CD4-positive, alpha-beta T cell (primary cell): ENCODE measurements around the gene ARSA. TPM values are rescaled to one million over a fixed set of nuclear protein-coding genes. Genes with fewer than 3 reads are reported as not detected.
A peak's percentile ranks its signal among the peaks of the same experiment; 100 is the strongest.
"Not testable (repeated sequence)": the region's sequence is repeated elsewhere in the genome, so short reads cannot be mapped to it uniquely, and the experiment has no call there.

ENCODE experiments used
- ATAC-seq: fragments of 200-7000 bp; cut with Tn5 transposase; one replicate; pipeline ENCODE4 v1.10.0; 2022; ENCODE audit warnings: mild to moderate bottlenecking; ENCODE audit not compliant: poor library complexity
- CTCF ChIA-PET: fragments of 350-600 bp; sonication (Branson Sonifier 250); formaldehyde crosslinking; loops from one replicate; lab custom pipeline; 2021; ENCODE audit warnings: antibody characterized with exemption, inconsistent platforms; lab: Charles Lee
- POLR2A ChIA-PET: fragments of 350-600 bp; sonication (Branson Sonifier 250); formaldehyde crosslinking; loops from one replicate; lab custom pipeline; 2021; ENCODE audit warnings: antibody characterized with exemption, inconsistent platforms; lab: Charles Lee
- DNase-seq, 14 experiments: peaks; one replicate each; pipeline ENCODE4 v3.0.0-alpha.2; 2013 to 2020; ENCODE audit warnings: mixed read lengths in 2 of 14
- H3K27ac ChIP-seq, 2 donors: one replicate each; pipeline versions ENCODE4 v1.5.1 to v1.7.0; 2013; ENCODE audit warnings: low read length in 2 of 2, low read depth in 1 of 2, mild to moderate bottlenecking in 1 of 2
- H3K27me3 ChIP-seq, 2 experiments: 1 replicate in 1 of 2; 2 replicates in 1 of 2; pipeline versions ENCODE4 v1.6.1 to v1.7.0; 2013; ENCODE audit warnings: low read length in 2 of 2, control low read depth in 1 of 2, mild to moderate bottlenecking in 1 of 2, moderate library complexity in 1 of 2; ENCODE audit not compliant: insufficient read depth in 2 of 2, control insufficient read depth in 1 of 2
- H3K36me3 ChIP-seq: one replicate; pipeline ENCODE4 v1.6.1; 2013; ENCODE audit warnings: low read length, control low read depth; ENCODE audit not compliant: insufficient read depth
- H3K4me1 ChIP-seq: one replicate; pipeline ENCODE4 v1.6.1; 2013; ENCODE audit warnings: low read length, control low read depth; ENCODE audit not compliant: insufficient read depth
- H3K4me3 ChIP-seq: one replicate; pipeline ENCODE4 v1.5.1; 2013; ENCODE audit warnings: mild to moderate bottlenecking, low read length, moderate library complexity
- H3K9me3 ChIP-seq, 2 experiments: 1 replicate in 1 of 2; 2 replicates in 1 of 2; pipeline versions ENCODE4 v1.6.1 to v1.7.0; 2013; ENCODE audit warnings: low read length in 2 of 2, mild to moderate bottlenecking in 2 of 2, control low read depth in 1 of 2, moderate library complexity in 1 of 2; ENCODE audit not compliant: control insufficient read depth in 1 of 2, insufficient read depth in 1 of 2
- H3K27ac Mint-ChIP-seq: one replicate; pipeline ENCODE4 v1.8.0; 2020; ENCODE audit warnings: mixed read lengths
- H3K27me3 Mint-ChIP-seq: one replicate; pipeline ENCODE4 v1.8.0; 2021; ENCODE audit warnings: mixed read lengths
- H3K36me3 Mint-ChIP-seq: one replicate; pipeline ENCODE4 v1.8.0; 2021; ENCODE audit warnings: low read depth, mixed read lengths
- H3K4me1 Mint-ChIP-seq: one replicate; pipeline ENCODE4 v1.8.0; 2021; ENCODE audit warnings: low read depth, mixed read lengths
- H3K4me3 Mint-ChIP-seq: one replicate; pipeline ENCODE4 v1.8.0; 2020; ENCODE audit warnings: mild to moderate bottlenecking, mixed read lengths
- H3K9me3 Mint-ChIP-seq: one replicate; pipeline ENCODE4 v1.8.0; 2020; ENCODE audit warnings: mixed read lengths
- intact Hi-C, 2 experiments: fragments of 100-400 bp; cut with DNase I in 1 of 2; cut with micrococcal nuclease in 1 of 2; formaldehyde crosslinking; loops; one replicate each; pipeline versions ENCODE4 v1.15.1 to v1.9.0; 2023 to 2025; cut with DNase I, micrococcal nuclease
- total RNA-seq, 174 experiments: library from RNA in 2 of 174; stranded (reverse) in 2 of 174; gene quantifications; one replicate each; pipeline ENCODE4 v1.2.3 and lab custom pipeline; 2021 to 2026
- TF ChIP-seq, protein P1 (sequence below): fragments of 200-600 bp; IDR thresholded peaks from one replicate; pipeline ENCODE4 v1.8.0; 2022; ENCODE audit warnings: antibody characterized with exemption, mild to moderate bottlenecking

Gene ARSA
- total RNA-seq, 2 experiments from 2014 or later, result 52.3 to 54.4 TPM

DNA sequence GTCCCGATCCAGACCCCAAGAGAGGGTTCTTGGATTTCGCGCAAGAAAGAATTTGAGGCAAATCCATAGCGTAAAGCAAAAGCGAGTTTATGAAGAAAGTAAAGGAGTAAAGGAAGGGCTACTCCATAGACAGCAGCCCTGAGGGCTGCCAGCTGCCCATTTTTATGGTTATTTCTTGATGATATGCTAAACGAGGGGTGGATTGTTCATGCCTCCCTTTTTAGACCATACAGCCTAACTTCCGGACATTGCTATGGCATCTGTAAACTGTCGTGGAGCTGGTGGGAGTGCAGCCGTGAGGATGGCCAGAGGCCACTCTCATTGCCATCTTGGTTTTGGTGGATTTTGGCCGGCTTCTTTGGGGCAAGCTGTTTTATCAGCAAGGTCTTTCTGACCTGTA lies 25.3 kb upstream of the ARSA start:
- H3K36me3 ChIP-seq, result no peaks in the 10 kb centered on the region
- no peak overlapping the region for H3K27ac Mint-ChIP-seq
- TF ChIP-seq, protein P1, sequence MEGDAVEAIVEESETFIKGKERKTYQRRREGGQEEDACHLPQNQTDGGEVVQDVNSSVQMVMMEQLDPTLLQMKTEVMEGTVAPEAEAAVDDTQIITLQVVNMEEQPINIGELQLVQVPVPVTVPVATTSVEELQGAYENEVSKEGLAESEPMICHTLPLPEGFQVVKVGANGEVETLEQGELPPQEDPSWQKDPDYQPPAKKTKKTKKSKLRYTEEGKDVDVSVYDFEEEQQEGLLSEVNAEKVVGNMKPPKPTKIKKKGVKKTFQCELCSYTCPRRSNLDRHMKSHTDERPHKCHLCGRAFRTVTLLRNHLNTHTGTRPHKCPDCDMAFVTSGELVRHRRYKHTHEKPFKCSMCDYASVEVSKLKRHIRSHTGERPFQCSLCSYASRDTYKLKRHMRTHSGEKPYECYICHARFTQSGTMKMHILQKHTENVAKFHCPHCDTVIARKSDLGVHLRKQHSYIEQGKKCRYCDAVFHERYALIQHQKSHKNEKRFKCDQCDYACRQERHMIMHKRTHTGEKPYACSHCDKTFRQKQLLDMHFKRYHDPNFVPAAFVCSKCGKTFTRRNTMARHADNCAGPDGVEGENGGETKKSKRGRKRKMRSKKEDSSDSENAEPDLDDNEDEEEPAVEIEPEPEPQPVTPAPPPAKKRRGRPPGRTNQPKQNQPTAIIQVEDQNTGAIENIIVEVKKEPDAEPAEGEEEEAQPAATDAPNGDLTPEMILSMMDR, result no peak
- no peaks in the 10 kb centered on the region for H3K9me3 Mint-ChIP-seq
- H3K27me3 Mint-ChIP-seq, result peaks cover 16% of the 10 kb centered on the region
- intact Hi-C loops, result no loop called here
- H3K4me3 ChIP-seq, result no peak overlapping the region
- CTCF ChIA-PET, result no interaction called here
- H3K4me1 ChIP-seq, result no peaks in the 10 kb centered on the region
- no peak overlapping the region for H3K27ac ChIP-seq
- no peaks in the 10 kb centered on the region for H3K4me1 Mint-ChIP-seq
- POLR2A ChIA-PET, result no interaction called here
- H3K27me3 ChIP-seq, result peaks cover 5% of the 10 kb centered on the region in 2 experiments
- H3K4me3 Mint-ChIP-seq, result no peak overlapping the region
- ATAC-seq (no peak), DNase-seq (no peak)
- H3K9me3 ChIP-seq, result peaks cover 4 to 6% of the 10 kb centered on the region in 2 experiments
- no peaks in the 10 kb centered on the region for H3K36me3 Mint-ChIP-seq

DNA sequence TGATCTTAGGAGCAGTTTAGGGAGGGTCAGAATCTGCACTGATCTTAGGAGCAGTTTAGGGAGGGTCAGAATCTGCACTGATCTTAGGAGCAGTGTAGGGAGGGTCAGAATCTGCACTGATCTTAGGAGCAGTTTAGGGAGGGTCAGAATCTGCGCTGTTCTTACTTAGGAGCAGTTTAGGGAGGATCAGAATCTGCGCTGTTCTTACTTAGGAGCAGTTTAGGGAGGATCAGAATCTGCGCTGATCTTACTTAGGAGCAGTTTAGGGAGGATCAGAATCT lies 15.8 kb upstream of the ARSA start:
- H3K36me3 Mint-ChIP-seq, H3K27me3 Mint-ChIP-seq, H3K4me3 ChIP-seq, H3K4me1 ChIP-seq, DNase-seq, H3K27ac ChIP-seq, H3K4me1 Mint-ChIP-seq, H3K9me3 ChIP-seq, H3K36me3 ChIP-seq, CTCF ChIA-PET, intact Hi-C loops, H3K27ac Mint-ChIP-seq, POLR2A ChIA-PET, H3K9me3 Mint-ChIP-seq, H3K4me3 Mint-ChIP-seq, ATAC-seq: not testable (repeated sequence)
- peaks cover 24 to 28% of the 10 kb centered on the region in 2 experiments for H3K27me3 ChIP-seq

DNA sequence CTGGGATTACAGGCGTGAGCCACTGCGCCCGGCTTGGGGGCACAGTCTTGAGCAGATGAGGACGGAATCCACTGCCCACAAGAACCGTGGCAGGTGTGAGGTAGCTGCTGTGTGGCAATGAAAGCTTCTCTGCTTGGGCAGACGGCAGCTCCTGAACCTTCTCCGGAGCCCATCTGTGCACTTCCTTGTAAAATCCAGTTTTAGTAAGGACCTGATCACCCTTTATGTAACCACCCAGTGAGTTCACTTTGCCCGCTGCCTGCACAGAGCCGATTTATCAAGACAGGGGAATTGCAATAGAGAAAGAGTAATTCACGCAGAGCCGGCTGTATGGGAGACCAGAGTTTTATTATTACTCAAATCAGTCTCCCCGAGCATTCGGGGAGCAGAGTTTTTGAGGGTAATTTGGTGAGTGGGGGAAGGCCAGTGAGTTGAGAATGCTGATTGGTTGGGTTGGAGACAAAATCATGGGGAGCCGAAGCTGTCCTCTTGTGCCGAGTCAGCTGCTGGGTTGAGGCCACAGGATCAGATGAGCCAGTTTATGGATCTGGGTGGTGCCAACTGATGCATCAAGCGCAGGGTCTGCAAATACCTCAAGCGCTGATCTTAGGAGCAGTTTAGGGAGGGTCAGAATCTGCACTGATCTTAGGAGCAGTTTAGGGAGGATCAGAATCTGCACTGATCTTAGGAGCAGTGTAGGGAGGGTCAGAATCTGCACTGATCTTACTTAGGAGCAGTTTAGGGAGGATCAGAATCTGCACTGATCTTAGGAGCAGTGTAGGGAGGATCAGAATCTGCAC lies 15.3 kb upstream of the ARSA start:
- ATAC-seq, H3K27me3 Mint-ChIP-seq, H3K9me3 Mint-ChIP-seq, POLR2A ChIA-PET, H3K27ac Mint-ChIP-seq, H3K9me3 ChIP-seq, H3K4me1 Mint-ChIP-seq, H3K36me3 ChIP-seq, H3K4me1 ChIP-seq, DNase-seq, CTCF ChIA-PET, H3K27ac ChIP-seq, H3K4me3 Mint-ChIP-seq, H3K4me3 ChIP-seq, intact Hi-C loops, H3K36me3 Mint-ChIP-seq: not testable (repeated sequence)
- peaks cover 24 to 28% of the 10 kb centered on the region in 2 experiments for H3K27me3 ChIP-seq

DNA sequence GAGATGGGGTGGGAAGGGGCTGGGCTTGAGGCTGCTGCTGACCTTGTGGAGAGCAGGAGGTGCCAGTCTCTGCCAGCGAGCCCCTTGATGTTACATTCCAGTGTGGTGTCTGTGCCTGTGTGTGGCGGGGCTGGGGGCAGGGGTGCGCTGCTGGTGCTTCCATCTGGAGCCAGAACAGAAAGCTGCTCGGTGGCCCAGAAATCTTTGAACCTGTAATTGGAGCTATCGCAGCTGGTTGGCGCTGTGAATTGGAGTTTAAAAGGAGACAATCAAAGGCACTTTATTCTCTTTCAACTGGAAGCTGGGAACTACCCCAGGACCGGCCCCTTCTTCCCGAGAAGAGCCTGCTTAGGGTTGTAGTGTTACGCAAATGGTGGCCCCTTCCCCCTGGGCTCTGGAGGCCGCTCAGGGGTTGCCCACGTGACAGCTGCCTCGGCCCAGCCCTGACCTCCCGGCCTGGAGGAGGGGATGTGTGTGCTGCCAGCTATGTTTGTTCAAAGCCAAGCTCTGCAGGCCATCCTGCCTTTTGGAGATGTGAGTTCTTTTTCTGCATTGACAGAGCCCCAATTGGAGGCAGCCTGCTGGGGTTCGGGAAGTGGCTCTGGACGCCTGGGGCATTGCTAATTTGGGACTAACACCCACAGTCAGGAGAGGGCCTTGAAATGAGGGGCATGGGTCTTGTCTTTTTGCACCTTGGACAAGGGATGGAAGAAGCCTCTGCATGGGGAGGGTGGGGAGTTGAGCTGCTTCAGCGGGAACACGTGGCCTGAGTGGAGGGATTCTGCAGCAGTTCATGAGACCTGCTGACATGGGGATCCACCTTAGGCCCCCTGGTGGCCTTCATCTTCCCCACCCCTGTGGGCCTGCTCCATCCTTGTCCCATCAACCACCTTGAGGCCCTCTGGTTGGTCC lies 14.0 kb upstream of the ARSA start:
- Mint-ChIP-seq H3K9me3 (no peaks in the 10 kb centered on the region), H3K36me3 (no peaks in the 10 kb centered on the region), H3K4me1 (no peaks in the 10 kb centered on the region), H3K27me3 (peaks cover 5% of the 10 kb centered on the region), H3K4me3 (no peak overlapping the region), H3K27ac (no peak overlapping the region)
- H3K36me3 ChIP-seq, result no peaks in the 10 kb centered on the region
- CTCF ChIA-PET, result no interaction called here
- no peaks in the 10 kb centered on the region for H3K9me3 ChIP-seq
- H3K27me3 ChIP-seq, result peaks cover 24 to 28% of the 10 kb centered on the region in 2 experiments
- no peak overlapping the region for H3K4me3 ChIP-seq
- TF ChIP-seq, protein P1, result no peak
- POLR2A ChIA-PET, result no interaction called here
- no peak overlapping the region for H3K27ac ChIP-seq
- peak in 2 of 14 experiments; percentile 11 to 36 for DNase-seq
- no peak for ATAC-seq
- no peaks in the 10 kb centered on the region for H3K4me1 ChIP-seq
- intact Hi-C loops, result no loop called here
